ENCODE data around the gene PLEKHG7.

GRCh38 chr12:92739113-92739512 lies 36.3 kb downstream of the PLEKHG7 start:
- TF ChIP-seq, protein P1, sequence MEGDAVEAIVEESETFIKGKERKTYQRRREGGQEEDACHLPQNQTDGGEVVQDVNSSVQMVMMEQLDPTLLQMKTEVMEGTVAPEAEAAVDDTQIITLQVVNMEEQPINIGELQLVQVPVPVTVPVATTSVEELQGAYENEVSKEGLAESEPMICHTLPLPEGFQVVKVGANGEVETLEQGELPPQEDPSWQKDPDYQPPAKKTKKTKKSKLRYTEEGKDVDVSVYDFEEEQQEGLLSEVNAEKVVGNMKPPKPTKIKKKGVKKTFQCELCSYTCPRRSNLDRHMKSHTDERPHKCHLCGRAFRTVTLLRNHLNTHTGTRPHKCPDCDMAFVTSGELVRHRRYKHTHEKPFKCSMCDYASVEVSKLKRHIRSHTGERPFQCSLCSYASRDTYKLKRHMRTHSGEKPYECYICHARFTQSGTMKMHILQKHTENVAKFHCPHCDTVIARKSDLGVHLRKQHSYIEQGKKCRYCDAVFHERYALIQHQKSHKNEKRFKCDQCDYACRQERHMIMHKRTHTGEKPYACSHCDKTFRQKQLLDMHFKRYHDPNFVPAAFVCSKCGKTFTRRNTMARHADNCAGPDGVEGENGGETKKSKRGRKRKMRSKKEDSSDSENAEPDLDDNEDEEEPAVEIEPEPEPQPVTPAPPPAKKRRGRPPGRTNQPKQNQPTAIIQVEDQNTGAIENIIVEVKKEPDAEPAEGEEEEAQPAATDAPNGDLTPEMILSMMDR (IDR thresholded peaks at IDR 0.05 in 2 of 3, conservative IDR thresholded peaks at IDR 0.05 in 1 of 3; ENCODE audit: insufficient read depth in 2 of 3, low read depth in 1 of 3, low read length in 3 of 3) = no peak
- TF ChIP-seq, protein P2, sequence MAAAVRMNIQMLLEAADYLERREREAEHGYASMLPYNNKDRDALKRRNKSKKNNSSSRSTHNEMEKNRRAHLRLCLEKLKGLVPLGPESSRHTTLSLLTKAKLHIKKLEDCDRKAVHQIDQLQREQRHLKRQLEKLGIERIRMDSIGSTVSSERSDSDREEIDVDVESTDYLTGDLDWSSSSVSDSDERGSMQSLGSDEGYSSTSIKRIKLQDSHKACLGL (CRISPR knock-in tag; IDR thresholded peaks at IDR 0.05; ENCODE audit: borderline replicate concordance, poor library complexity, severe bottlenecking) = no peak
- TF ChIP-seq, protein P3, sequence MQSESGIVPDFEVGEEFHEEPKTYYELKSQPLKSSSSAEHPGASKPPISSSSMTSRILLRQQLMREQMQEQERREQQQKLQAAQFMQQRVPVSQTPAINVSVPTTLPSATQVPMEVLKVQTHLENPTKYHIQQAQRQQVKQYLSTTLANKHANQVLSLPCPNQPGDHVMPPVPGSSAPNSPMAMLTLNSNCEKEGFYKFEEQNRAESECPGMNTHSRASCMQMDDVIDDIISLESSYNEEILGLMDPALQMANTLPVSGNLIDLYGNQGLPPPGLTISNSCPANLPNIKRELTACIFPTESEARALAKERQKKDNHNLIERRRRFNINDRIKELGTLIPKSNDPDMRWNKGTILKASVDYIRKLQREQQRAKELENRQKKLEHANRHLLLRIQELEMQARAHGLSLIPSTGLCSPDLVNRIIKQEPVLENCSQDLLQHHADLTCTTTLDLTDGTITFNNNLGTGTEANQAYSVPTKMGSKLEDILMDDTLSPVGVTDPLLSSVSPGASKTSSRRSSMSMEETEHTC (IDR thresholded peaks at IDR 0.05) = no peak
- TF ChIP-seq ZBTB17 (CRISPR knock-in tag; IDR thresholded peaks at IDR 0.05) = no peak
- TF ChIP-seq POLR2A (conservative IDR thresholded peaks at IDR 0.05) = no peak
- TF ChIP-seq NCOR1 (IDR thresholded peaks at IDR 0.05) = no peak
- TF ChIP-seq NCOA1 (IDR thresholded peaks at IDR 0.05; ENCODE audit: low read depth) = no peak
- TF ChIP-seq HDGF (IDR thresholded peaks at IDR 0.05) = no peak
